Loucy (cell line): ENCODE measurements around the gene NOL4L.
"Not testable (repeated sequence)": the region's sequence is repeated elsewhere in the genome, so short reads cannot be mapped to it uniquely, and the experiment has no call there.

Experiments
- EZH2phosphoT487 ChIP-seq: fragments of 200-600 bp; IDR thresholded peaks from 2 replicates; pipeline ENCODE4 v1.6.1; 2018; ENCODE audit warnings: antibody characterized with exemption, mild to moderate bottlenecking, moderate library complexity, borderline replicate concordance
- TF ChIP-seq, protein P1 (sequence below): fragments of 200-600 bp; sonication (generic); conservative IDR thresholded peaks from 2 replicates; pipeline ENCODE4 v1.5.1; 2014; ENCODE audit warnings: mild to moderate bottlenecking, antibody characterized with exemption, low read length

DNA sequence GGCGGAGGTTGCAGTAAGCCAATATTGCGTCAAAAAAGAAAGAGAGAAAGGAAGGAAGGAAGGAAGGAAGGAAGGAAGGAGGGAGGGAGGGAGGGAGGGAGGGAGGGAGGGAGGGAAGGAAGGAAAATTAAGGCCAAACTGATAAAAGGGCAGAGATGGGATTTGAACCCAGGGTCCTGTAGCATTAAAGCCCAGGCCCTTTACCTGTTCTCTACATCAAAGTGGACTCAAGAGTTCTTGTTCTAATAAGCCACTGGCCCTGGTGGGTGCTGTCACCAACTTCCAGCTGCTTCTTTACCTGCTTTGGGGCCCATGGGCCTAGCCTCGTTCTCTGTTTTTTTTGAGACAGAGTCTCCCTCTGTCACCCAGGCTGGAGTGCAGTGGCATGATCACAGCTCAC is 7.1 kb downstream of the NOL4L start:
- not testable (repeated sequence) for TF ChIP-seq EZH2phosphoT487
- TF ChIP-seq, protein P1, sequence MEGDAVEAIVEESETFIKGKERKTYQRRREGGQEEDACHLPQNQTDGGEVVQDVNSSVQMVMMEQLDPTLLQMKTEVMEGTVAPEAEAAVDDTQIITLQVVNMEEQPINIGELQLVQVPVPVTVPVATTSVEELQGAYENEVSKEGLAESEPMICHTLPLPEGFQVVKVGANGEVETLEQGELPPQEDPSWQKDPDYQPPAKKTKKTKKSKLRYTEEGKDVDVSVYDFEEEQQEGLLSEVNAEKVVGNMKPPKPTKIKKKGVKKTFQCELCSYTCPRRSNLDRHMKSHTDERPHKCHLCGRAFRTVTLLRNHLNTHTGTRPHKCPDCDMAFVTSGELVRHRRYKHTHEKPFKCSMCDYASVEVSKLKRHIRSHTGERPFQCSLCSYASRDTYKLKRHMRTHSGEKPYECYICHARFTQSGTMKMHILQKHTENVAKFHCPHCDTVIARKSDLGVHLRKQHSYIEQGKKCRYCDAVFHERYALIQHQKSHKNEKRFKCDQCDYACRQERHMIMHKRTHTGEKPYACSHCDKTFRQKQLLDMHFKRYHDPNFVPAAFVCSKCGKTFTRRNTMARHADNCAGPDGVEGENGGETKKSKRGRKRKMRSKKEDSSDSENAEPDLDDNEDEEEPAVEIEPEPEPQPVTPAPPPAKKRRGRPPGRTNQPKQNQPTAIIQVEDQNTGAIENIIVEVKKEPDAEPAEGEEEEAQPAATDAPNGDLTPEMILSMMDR, result not testable (repeated sequence)
